ENCODE data around the gene UGT3A2.

DNA sequence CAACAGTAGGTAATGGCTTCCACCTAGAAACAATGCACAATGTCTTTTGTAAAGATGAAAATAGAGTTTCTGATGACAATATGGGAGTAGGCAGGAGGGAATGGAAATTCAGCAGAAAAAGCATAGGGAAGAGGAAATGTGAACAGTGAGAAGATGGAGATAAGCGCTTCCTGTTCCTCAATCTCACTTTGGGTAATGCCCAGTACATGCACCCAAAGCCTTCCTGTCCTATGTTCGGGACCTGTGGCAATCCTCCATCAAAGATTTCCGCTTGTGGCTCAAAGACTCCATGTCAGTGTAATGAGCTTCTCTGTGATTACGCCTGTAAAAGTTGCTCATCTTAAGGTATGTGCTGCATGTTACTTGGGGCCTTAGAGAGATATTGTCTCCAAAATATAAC lies 78.2 kb downstream of the UGT3A2 start:
- TF ChIP-seq, protein P1, sequence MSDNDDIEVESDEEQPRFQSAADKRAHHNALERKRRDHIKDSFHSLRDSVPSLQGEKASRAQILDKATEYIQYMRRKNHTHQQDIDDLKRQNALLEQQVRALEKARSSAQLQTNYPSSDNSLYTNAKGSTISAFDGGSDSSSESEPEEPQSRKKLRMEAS (IDR thresholded peaks at IDR 0.05) = no peak
- TF ChIP-seq FOXM1 (IDR thresholded peaks at IDR 0.05; ENCODE audit: borderline replicate concordance, low read depth) (no peak), EP300 (IDR thresholded peaks at IDR 0.05; ENCODE audit: borderline replicate concordance) (no peak), ZBTB7A (IDR thresholded peaks at IDR 0.05; ENCODE audit: low read depth) (no peak), CEBPB (IDR thresholded peaks at IDR 0.05) (no peak), TEAD4 (IDR thresholded peaks at IDR 0.05) (no peak), TAF1 (IDR thresholded peaks at IDR 0.05; ENCODE audit: low read depth) (no peak), NFIC (IDR thresholded peaks at IDR 0.05) (no peak)
- TF ChIP-seq, protein P2, sequence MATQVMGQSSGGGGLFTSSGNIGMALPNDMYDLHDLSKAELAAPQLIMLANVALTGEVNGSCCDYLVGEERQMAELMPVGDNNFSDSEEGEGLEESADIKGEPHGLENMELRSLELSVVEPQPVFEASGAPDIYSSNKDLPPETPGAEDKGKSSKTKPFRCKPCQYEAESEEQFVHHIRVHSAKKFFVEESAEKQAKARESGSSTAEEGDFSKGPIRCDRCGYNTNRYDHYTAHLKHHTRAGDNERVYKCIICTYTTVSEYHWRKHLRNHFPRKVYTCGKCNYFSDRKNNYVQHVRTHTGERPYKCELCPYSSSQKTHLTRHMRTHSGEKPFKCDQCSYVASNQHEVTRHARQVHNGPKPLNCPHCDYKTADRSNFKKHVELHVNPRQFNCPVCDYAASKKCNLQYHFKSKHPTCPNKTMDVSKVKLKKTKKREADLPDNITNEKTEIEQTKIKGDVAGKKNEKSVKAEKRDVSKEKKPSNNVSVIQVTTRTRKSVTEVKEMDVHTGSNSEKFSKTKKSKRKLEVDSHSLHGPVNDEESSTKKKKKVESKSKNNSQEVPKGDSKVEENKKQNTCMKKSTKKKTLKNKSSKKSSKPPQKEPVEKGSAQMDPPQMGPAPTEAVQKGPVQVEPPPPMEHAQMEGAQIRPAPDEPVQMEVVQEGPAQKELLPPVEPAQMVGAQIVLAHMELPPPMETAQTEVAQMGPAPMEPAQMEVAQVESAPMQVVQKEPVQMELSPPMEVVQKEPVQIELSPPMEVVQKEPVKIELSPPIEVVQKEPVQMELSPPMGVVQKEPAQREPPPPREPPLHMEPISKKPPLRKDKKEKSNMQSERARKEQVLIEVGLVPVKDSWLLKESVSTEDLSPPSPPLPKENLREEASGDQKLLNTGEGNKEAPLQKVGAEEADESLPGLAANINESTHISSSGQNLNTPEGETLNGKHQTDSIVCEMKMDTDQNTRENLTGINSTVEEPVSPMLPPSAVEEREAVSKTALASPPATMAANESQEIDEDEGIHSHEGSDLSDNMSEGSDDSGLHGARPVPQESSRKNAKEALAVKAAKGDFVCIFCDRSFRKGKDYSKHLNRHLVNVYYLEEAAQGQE (IDR thresholded peaks at IDR 0.05; ENCODE audit: low read depth) = no peak

Measured in Ishikawa (cell line).